ENCODE measurements around the gene PRKACG. TPM values are rescaled to one million over a fixed set of nuclear protein-coding genes. Genes with fewer than 3 reads are reported as not detected.

Gene PRKACG
- polyA plus RNA-seq, 1 donor (not counting 4 experiments of a cell fraction or from before 2014, with no cell fraction given): not detected

- Histone ChIP-seq H4K20me1 (ENCODE audit: control insufficient read depth, extremely low read depth, insufficient read depth, low read length) (no peaks in the 10 kb centered on the region), H3K27me3 (ENCODE audit: control insufficient read depth, extremely low read depth, insufficient read depth, low read length) (no peaks in the 10 kb centered on the region), H3K4me3 (ENCODE audit: control insufficient read depth in 2 of 3, extremely low read depth in 1 of 3, insufficient read depth in 2 of 3, low read depth in 1 of 3, low read length in 3 of 3) (no peak overlapping the region), H3K9me3 (ENCODE audit: control insufficient read depth, low read depth, low read length) (no peaks in the 10 kb centered on the region), H3K79me2 (ENCODE audit: control insufficient read depth, insufficient read depth, low read length) (peaks cover 4% of the 10 kb centered on the region), H3K9me1 (ENCODE audit: control insufficient read depth, extremely low read depth, insufficient read depth, low read length) (no peaks in the 10 kb centered on the region), H3K36me3 (ENCODE audit: control insufficient read depth in 2 of 2, extremely low read depth in 1 of 2, insufficient read depth in 2 of 2, low read length in 2 of 2) (peaks cover 9 to 11% of the 10 kb centered on the region in 2 experiments), H3K27ac (ENCODE audit: control insufficient read depth, insufficient read depth, low read length) (no peak overlapping the region), H3K9ac (ENCODE audit: control insufficient read depth, extremely low read depth, insufficient read depth, low read length) (no peak overlapping the region), H3K4me1 (ENCODE audit: control insufficient read depth, extremely low read depth, insufficient read depth, low read length) (no peaks in the 10 kb centered on the region), H2AFZ (ENCODE audit: control insufficient read depth, low read length) (no peak overlapping the region), H3K4me2 (ENCODE audit: control insufficient read depth, extremely low read depth, insufficient read depth, low read depth, low read length) (no peak overlapping the region)
- no peak for FAIRE-seq
- dilution Hi-C loops (cut with MboI; ENCODE audit: extremely low pct_ligation_motif_present, low sequenced_read_pairs): no loop called here
- no peak for DNase-seq (ENCODE audit: low read depth, low spot score)
- TF ChIP-seq CTCF (optimal IDR thresholded peaks at IDR 0.05 in 1 of 3, IDR thresholded peaks at IDR 0.05 in 1 of 3, conservative IDR thresholded peaks at IDR 0.05 in 1 of 3; ENCODE audit: extremely low read depth in 1 of 3, insufficient read depth in 2 of 3, low read length in 3 of 3) (no peak), EZH2 (IDR thresholded peaks at IDR 0.05; ENCODE audit: low read length) (no peak)
Observed at GRCh38 chr9:69049094-69049493, 35.2 kb upstream of the PRKACG start.

- Histone ChIP-seq H3K9me3 (ENCODE audit: control insufficient read depth, low read depth, low read length) (no peaks in the 10 kb centered on the region), H3K36me3 (ENCODE audit: control insufficient read depth in 2 of 2, extremely low read depth in 1 of 2, insufficient read depth in 2 of 2, low read length in 2 of 2) (peaks cover 9 to 11% of the 10 kb centered on the region in 2 experiments), H3K27me3 (ENCODE audit: control insufficient read depth, extremely low read depth, insufficient read depth, low read length) (no peaks in the 10 kb centered on the region), H4K20me1 (ENCODE audit: control insufficient read depth, extremely low read depth, insufficient read depth, low read length) (no peaks in the 10 kb centered on the region), H2AFZ (ENCODE audit: control insufficient read depth, low read length) (no peak overlapping the region), H3K9ac (ENCODE audit: control insufficient read depth, extremely low read depth, insufficient read depth, low read length) (no peak overlapping the region), H3K9me1 (ENCODE audit: control insufficient read depth, extremely low read depth, insufficient read depth, low read length) (no peaks in the 10 kb centered on the region), H3K79me2 (ENCODE audit: control insufficient read depth, insufficient read depth, low read length) (peaks cover 10% of the 10 kb centered on the region), H3K4me2 (ENCODE audit: control insufficient read depth, extremely low read depth, insufficient read depth, low read depth, low read length) (no peak overlapping the region), H3K4me1 (ENCODE audit: control insufficient read depth, extremely low read depth, insufficient read depth, low read length) (no peaks in the 10 kb centered on the region), H3K4me3 (ENCODE audit: control insufficient read depth in 2 of 3, extremely low read depth in 1 of 3, insufficient read depth in 2 of 3, low read depth in 1 of 3, low read length in 3 of 3) (no peak overlapping the region), H3K27ac (ENCODE audit: control insufficient read depth, insufficient read depth, low read length) (no peak overlapping the region)
- dilution Hi-C loops (cut with MboI; ENCODE audit: extremely low pct_ligation_motif_present, low sequenced_read_pairs): no loop called here
- DNase-seq (ENCODE audit: low read depth, low spot score) (no peak), FAIRE-seq (no peak)
- TF ChIP-seq EZH2 (IDR thresholded peaks at IDR 0.05; ENCODE audit: low read length) (no peak), CTCF (optimal IDR thresholded peaks at IDR 0.05 in 1 of 3, IDR thresholded peaks at IDR 0.05 in 1 of 3, conservative IDR thresholded peaks at IDR 0.05 in 1 of 3; ENCODE audit: extremely low read depth in 1 of 3, insufficient read depth in 2 of 3, low read length in 3 of 3) (no peak)
Observed at GRCh38 chr9:69047371-69047770, 33.5 kb upstream of the PRKACG start.
